Glomerular visceral epithelial cell (primary cell): ENCODE results near the gene AURKAIP1.
A peak's percentile ranks its signal among the peaks of the same experiment; 100 is the strongest.
"Not testable (repeated sequence)": the region's sequence is repeated elsewhere in the genome, so short reads cannot be mapped to it uniquely, and the experiment has no call there.

Experiments used
- DNase-seq: peaks from one replicate; pipeline ENCODE4 v3.0.0-alpha.2; 2016; ENCODE audit errors: extremely low spot score

AURKAIP1 gene

DNA sequence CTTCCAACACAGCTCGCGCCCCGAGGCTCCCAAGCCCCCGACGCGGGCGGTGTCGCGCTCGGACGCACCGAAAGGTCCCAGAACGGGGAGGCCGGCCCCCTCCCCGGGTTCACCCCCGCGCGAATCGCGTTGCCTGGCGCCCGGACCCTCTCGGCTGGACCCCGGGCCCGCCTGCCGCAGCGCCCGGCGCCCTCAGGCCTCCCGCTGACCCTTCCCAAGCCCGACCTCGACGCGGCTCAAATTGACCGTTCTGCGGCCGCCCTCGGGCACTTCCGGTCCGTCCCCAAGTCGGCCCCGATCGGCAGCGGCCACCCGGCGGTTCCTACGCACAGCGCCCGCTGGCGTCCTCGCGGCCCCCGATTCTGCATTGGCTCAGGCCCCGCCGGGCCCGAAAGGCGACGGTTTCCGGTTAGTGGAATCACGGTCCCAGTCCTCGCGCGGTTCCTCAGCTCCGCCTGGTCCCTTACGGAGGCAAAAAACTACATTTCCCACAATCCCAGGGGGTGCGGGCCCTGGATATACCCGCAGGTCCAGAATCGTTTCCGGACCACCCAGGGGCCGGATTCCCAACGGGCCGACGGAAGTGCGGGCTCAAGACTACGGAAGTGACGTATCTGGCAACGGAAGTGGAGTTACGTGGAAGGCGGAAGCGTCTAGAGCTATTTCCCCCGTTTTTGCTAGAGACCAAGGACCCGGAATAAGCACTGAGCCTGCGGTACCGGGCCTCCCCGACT lies at the start of gene AURKAIP1:
Gene AURKAIP1 (minus strand): TSS at position 279 of the 734 bp plus-strand sequence. CDS start 451 bp downstream, outside the sequence.
- DNase-seq, result peak; percentile 100

DNA sequence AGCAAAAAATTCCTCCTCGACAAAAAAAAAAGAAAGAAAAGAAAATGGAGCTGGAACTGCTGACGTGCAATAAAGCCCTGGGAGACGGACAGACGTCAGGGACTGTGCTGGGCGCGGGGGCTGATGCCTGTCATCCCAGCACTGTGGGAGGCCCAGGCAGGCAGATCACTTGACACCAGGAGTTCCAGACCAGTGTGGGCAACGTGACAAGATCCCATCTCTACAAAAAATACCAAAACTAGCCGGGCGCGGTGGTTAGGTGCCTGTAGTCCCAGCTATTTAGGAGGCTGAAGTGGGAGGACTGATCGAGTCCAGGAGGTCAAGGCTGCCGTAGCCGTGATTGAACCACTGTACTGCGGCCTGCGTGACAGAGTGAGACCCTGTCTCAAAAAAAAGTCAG lies 49.7 kb upstream of the AURKAIP1 start:
- DNase-seq, result no peak

DNA sequence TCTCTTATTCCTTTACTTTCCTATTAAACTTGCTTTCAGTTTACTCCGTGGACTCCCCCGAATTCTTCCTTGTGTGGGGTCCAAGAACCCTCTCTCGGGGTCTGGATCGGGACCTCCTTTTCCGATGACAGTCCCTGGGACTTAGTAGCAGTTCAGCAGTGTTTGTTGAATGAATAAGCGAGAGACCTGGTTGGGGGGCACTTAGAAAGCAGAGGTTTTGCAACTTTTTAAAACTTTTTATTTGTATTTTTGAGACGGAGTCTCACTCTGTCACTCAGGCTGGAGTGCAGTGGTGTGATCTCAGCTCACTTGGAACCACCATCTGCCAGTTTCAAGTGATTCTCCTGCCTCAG lies 48.2 kb upstream of the AURKAIP1 start:
- DNase-seq, result no peak

DNA sequence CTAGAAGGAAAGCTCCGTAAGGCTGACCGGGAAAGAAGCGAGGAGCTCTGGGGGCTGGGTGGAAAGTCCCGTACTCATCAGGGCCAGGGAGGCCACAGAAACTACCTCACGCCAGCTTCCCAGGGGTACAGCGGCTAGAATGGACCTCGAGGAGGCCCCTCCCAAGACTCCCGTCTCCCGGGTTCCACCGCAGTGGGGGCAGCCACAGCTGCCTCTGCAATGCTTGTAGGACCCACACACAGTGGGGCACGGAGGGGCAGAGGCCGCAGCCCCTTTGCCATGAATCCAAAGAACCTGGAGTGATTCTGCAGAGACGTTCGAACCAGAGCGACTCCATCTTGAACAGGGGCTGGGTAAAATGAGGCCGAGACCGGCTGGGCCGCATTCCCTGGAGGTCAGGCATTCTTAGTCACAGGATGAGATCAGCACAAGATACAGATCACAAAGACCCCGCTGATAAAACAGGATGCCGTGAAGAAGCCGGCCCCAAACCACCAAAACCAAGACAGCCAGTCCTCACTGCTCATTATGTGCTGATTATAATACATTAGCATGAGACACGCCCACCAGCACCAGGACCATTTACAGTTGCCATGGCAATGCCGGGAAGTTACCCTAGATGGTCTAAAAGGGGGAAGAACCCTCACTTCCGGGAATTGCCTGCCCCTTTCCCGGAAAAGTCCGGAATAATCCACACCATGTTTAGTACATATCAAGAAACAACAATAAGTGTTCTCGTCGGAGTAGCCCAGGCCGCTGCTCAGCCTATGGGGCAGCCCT lies 47.6 kb upstream of the AURKAIP1 start:
- DNase-seq, result no peak

DNA sequence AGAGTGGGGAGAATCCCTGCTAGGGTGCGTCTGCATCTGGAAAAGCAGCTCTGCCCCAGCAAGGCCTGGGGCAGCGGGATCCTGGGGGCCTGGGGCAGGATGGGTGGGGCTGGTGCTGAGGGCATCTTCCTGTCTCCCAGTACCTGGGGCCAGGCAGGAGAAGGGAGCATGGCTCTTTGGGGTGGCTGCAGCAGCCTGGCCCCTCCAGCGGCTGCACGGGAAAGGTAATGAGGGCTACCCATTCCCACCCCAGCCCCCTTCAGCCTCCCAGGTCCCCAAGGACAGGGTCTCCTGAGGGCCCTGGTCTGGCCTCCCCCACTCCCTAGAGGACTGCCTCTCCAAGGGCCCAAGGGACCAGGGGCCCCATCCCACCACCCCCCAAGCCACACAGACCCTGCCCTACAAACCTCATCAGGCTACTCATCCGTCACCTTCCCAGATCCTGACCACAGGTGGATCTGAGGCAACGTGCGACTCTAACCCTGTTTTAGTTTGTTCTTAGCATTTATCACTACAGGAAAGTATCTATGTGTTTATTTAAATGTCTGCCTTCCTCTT lies 47.0 kb upstream of the AURKAIP1 start:
- no peak for DNase-seq

DNA sequence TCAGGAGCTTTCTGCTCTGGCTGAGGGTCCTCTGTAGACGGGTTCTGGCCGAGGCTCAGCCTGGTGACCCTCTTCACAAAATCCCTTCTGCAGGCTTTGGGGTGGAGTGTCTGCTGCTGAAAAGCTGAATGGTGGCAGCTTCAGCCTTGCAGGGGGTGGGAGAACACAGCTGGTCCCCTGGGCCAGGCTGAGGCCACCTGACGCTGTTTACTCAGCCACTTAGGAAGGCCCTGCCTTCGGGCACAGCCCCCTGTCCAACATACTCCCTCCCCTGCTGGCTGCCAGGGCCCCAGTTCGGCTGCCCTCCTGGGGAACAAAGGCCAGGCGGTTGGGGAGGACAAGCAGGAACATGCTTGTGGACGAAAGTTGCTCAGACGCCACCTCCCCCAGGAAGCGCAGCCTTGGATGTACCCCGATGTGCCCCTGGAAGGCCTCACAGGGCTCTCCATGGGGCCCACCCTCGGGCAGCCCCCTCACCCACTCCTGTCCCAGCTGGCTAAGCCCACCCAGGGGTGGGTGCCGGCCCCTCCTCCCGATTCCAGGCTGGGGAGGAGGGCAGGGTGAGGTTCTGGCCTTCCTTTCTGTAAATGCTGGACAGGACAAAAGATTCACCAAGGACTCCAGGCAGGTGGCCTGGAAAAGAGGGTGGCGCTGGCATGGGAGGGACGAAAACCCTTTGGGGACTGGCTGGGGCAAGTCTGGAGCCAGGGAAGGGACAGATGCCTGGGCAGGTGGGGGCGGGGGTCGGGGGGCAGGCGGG lies 46.3 kb upstream of the AURKAIP1 start, which contains the start of gene ANKRD65:
Gene ANKRD65 (minus strand): TSS at position 130 of the 760 bp plus-strand sequence. CDS start 271 bp downstream, outside the sequence.
- DNase-seq, result no peak

DNA sequence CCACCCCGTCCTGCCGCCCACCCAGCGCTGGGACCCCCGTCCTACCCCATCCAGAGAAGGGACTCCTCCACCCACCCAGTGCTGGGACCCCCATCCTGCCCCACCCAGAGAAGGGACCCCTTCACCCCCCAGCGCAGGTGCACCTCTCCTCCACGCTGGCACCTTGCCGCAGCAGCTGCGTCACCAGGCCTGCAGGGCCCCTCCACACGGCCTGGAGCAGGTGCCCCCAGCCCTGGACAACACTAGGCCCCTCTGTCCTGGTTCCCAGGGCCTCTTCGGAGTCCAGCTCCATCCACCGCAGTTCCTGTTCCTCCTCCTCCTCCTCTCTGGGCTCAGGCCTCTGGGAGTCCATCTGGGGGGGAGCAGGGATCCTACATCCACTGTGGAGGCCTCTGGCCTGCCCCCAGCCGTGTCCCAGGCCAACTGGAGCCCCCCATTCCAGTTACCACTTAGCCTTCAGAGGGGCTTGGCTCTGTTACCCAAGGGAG lies 45.7 kb upstream of the AURKAIP1 start:
- no peak for DNase-seq

DNA sequence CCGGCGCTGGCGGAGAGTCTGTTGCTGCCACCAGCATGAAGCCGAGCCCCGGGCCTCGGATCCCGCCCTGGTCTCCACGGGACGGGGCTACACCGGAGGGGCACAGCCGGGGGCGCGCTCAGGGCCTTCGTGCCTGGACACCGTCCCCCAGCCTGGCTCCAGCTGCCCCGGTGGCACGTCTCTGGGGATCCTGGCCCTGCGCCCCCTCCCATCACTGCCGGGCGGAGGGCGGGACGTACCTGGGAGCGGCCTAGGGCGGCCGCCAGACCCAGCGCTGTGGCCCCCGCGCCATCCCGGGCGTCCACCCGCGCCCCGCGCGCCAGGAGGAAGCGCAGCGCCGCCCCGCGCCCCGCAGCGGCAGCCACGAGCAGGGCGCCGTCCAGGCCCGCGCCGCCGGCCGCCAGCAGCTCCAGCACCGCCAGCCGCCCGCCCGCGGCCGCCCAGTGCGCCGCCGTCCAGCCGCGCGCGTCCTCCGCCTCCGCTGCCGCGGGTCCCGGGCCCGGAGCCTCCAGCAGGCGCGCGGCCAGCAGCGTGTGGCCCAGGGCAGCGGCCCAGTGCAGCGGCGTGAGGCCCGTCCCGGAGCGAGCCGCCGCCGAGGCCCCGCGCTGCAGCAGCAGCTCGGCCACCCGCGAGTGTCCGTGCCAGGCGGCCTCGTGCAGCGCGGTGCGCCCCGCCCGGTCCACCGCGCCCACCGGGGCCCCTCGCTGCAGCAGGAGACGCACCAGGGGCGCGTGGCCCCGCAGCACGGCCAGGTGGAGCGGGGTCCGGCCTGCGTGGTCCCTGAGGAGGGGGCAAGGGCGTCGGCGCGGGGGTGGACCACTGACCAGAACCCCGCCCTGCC lies 45.0 kb upstream of the AURKAIP1 start:
- DNase-seq, result no peak

DNA sequence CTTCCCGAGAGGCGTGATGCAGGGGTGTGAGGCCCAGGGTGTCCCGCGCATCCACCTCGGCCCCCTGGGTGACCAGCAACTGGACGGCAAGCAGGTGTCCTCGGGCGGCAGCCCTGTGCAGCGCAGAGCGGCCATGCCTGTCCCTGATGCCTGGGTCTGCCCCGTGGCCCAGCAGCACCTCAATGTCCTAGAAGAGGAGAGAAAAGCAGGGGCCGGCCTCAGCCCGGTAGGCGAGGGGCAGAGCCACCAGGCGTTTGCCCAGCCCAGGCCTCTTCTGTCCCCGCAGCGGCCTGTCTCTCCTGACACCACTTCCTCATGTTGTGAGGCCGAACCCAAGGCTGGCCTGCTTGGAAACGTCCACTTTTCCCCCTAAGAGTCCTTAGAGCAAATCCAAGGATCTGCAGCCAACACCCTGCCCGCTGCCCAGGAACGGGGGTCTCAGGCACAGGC lies 44.4 kb upstream of the AURKAIP1 start:
- DNase-seq, result no peak

DNA sequence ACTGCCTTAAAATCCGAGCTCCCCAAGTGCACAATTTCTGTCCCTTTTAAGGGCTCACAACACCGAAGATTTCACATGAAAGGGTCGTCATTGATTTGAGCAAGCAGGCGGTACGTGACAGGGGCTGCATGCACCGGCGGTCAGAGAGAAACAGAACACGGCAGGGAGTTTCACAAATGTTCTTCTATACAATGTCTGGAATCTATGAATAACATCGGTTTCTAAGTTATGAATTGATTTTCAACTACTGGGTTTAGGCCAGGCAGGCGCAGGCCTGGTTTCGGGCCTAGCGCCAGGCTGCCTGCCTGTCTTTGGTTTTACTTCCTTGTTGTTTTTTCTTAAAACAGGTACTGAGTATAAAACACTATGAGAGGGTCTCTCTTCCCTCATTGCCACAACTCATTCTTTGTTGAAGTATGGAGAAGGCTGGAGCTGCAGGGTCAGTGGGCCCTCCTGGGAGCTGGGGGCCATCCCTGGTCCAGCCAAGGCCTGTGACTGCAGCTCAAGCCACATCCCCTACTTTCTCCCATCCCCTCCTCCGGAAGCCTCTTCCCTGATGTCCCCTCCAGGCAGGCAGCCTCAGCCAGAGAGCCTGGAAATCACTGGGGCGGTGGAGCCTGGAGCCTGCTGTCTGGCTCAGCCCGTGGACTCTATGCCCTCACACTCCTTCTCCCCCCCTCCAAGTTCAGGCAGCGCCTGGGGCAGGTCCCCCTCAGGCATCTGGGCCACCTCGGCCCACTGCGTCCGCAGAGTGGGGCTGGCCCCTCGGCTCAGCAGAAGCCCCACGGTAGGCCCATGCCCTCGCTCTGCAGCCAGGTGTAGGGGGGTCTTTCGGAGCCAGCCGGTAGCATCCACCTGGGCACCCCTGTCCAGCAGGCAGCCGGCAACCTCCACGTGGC lies 43.7 kb upstream of the AURKAIP1 start:
- no peak for DNase-seq

DNA sequence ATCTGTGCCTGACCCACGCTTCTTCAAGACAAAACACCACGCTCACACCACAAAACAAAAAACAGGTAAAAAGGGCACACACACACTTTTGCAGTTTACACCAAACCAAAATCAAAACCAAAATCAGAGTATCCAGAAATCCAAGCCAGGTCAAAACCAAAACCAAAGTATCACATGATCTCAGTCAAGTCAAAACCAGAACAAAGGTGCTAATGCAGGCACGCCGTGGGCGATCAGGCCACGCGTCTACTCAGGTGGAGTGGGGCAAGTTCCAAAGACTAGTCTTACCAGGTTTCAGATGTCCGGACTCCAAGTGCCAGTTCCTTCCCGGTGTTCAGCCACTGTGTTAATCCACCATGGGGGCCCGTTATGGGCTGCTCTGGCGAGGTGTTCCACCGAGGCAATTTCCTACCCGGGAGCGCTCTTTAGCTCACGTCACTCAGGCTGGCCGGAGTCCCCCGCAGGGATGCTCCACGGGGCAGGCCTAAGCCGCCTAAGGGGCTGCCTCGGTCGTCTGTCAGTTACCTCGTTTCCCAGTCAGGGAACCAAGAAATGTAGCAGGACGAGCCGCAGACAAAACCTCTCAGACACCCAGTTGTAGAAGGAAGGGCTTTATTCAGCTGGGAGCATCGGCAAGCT lies 42.9 kb upstream of the AURKAIP1 start:
- DNase-seq, result not testable (repeated sequence)

DNA sequence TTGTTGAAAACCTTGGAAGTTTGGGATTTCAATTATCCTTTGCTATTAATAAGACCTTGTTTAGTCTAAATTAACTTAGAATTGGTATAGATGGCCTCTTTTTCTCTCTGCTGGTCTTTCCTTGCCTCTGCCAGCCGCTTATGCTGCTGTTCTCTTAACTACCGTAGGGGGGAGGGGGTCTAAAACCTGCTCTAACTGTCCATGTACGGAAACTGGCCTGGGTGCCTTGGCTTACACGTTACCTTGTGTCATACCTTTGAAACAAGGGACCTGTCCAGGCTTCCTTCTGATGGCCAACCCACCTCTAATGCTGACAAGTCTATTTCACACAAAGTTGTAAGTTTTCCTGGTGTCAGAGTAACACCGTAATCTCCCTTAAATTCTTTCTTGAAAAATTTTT lies 42.4 kb upstream of the AURKAIP1 start:
- not testable (repeated sequence) for DNase-seq

DNA sequence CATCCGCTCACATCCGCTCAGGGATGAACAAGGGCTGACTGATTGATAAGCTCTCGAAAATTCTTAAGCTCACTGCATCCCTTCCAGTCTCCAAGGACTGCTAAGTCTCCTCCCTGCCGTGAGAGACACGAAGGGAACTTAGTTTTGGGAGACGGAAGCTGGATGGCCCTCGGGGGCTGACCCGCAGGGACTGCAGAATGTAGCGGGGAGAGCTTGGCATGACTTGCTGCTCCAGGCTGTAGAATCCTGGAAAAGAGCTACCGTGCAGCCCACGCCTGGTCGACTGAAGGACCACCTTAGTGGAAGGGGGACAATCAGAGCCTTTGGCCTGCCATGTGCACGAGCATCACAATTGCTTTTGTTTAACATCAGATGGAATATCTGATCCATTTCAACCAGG lies 40.7 kb upstream of the AURKAIP1 start:
- no peak for DNase-seq

DNA sequence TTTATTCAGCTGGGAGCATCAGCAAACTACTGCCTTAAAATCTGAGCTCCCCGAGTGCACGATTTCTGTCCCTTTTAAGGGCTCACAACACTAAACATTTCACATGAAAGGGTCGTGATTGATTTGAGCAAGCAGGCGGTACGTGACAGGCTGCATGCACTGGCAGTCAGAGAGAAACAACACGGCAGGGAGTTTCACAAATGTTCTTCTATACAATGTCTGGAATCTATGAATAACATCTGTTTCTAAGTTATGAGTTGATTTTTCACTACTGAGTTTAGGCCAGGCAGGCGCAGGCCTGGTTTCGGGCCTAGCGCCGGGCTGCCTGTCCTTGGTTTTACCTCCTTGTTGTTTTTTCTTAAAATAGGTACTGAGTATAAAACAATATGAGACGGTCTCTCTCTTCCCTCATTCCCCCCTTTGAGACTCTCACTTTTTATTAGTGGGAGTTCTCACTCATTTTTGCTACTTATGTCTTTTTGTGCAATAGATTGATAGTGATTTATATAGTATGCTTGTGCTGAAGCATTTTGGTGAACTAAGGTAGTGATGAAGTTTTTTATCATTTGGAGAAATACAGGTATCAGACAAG lies 37.4 kb upstream of the AURKAIP1 start:
- not testable (repeated sequence) for DNase-seq

DNA sequence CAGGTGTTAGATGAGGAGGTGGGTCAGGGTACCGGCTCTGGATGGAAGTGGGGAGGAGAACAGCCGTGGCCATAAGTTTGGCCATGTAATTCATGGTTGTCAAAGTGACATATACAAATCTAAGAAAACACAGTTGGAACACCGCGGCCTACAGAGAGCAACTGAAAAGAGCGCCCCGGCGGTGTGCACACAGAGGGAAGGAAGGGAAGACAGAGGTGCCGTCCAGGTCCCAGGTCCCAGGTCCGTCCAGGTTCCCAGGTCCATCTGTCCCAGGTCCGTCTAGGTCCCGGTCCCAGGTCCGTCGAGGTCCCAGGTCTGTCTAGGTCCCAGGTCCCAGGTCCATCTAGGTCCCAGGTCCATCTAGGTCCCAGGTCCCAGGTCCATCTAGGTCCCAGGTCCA lies 36.6 kb upstream of the AURKAIP1 start:
- no peak for DNase-seq

DNA sequence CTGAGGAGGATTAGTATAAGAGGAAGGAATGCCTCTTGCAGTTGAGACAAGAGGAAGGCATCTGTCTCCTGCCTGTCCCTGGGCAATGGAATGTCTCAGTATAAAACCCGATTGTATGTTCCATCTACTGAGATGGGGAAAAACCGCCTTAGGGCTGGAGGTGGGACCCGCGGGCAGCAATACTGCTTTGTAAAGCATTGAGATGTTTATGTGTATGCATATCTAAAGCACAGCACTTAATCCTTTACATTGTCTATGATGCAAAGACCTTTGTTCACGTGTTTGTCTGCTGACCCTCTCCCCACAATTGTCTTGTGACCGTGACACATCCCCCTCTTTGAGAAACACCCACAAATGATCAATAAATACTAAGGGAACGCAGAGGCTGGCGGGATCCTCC lies 35.2 kb upstream of the AURKAIP1 start:
- DNase-seq, result not testable (repeated sequence)

DNA sequence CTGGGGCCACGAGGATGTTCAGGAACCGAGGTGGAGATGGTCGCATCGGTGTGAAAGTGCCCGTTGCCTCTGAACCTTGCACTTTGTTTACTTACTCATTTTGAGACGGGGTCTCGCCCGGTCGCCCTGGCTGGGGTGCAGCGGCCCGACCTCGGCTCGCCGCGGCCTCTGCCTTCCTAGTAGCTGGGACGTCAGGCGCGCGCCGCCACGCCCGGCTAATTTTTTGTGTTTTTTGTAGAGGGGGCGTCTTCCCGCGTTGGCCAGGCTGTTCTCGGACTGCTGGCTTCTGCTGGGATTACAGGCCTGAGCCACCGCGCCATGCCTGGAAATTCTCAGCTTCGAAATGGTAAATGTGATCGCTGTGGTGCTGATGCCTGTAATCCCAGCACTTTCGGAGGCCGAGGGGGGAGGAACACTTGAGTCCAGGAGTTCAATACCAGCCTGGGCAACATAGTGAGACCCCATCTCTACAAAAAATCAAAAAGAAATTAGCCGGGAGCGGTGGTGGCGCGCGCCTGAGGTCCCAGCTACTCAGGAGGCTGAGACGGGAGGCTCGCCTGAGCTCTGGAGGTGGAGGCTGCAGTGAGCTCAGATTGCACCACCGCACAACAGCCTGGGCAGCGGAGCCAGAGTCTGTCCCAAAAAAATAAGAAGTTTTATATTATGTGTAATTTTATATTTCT lies 32.8 kb upstream of the AURKAIP1 start:
- peak; percentile 48 for DNase-seq
